Fibroblast of lung (primary cell): ENCODE measurements around the gene INPP4A. TPM values are rescaled to one million over a fixed set of nuclear protein-coding genes. Genes with fewer than 3 reads are reported as not detected.
"Not testable (repeated sequence)": the region's sequence is repeated elsewhere in the genome, so short reads cannot be mapped to it uniquely, and the experiment has no call there.

ENCODE experiments used
- DNase-seq, 2 donors: peaks; one replicate each; pipeline versions ENCODE4 v3.0.0 to v3.0.0-alpha.2; 2010; ENCODE audit warnings: low read depth in 2 of 2
- H2AFZ ChIP-seq: 2 replicates; pipeline ENCODE4 v1.5.1; 2012; ENCODE audit warnings: low read length, control low read depth, inconsistent platforms
- H3K27ac ChIP-seq: 2 replicates; pipeline ENCODE4 v1.5.1; 2011; ENCODE audit warnings: low read length, control low read depth; ENCODE audit not compliant: insufficient read depth
- H3K27me3 ChIP-seq: 2 replicates; pipeline ENCODE4 v1.5.1; 2011; ENCODE audit warnings: mild to moderate bottlenecking, low read length; ENCODE audit not compliant: control insufficient read depth, insufficient read depth
- H3K36me3 ChIP-seq: 2 replicates; pipeline ENCODE4 v1.5.1; 2011; ENCODE audit warnings: low read length; ENCODE audit not compliant: control insufficient read depth, insufficient read depth
- H3K4me1 ChIP-seq: 2 replicates; pipeline ENCODE4 v1.5.1; 2011; ENCODE audit warnings: low read length; ENCODE audit not compliant: control insufficient read depth, insufficient read depth; ENCODE audit errors: extremely low read depth
- H3K4me2 ChIP-seq: 2 replicates; pipeline ENCODE4 v1.5.1; 2011; ENCODE audit warnings: low read length, control low read depth; ENCODE audit not compliant: insufficient read depth; ENCODE audit errors: extremely low read depth
- H3K4me3 ChIP-seq, 4 experiments: fragments of 200-600 bp in 1 of 4; sonication (generic) in 1 of 4; replicated peaks in 1 of 4; 2 replicates each; pipeline ENCODE4 v1.5.1; 2011 to 2016; ENCODE audit warnings: low read length in 4 of 4, low read depth in 3 of 4, mild to moderate bottlenecking in 3 of 4, control low read depth in 2 of 4, inconsistent platforms in 1 of 4, mixed read lengths in 1 of 4; ENCODE audit not compliant: insufficient read depth in 1 of 4; ENCODE audit errors: control extremely low read depth in 1 of 4
- H3K79me2 ChIP-seq: 2 replicates; pipeline ENCODE4 v1.5.1; 2012; ENCODE audit warnings: mild to moderate bottlenecking, low read length, inconsistent platforms; ENCODE audit not compliant: control insufficient read depth, insufficient read depth
- H3K9ac ChIP-seq: 2 replicates; pipeline ENCODE4 v1.5.1; 2011; ENCODE audit warnings: mild to moderate bottlenecking, low read length, control low read depth; ENCODE audit not compliant: insufficient read depth
- H3K9me3 ChIP-seq: 2 replicates; pipeline ENCODE4 v1.5.1; 2012; ENCODE audit warnings: low read depth, low read length; ENCODE audit not compliant: control insufficient read depth, insufficient read depth
- H4K20me1 ChIP-seq: 2 replicates; pipeline ENCODE4 v1.5.1; 2011; ENCODE audit warnings: low read length; ENCODE audit not compliant: control insufficient read depth, insufficient read depth; ENCODE audit errors: extremely low read depth
- CTCF ChIP-seq, 2 donors: IDR thresholded peaks in 1 of 2; conservative IDR thresholded peaks in 1 of 2; 1 replicate in 1 of 2; 2 replicates in 1 of 2; pipeline ENCODE4 v1.5.1; 2011 to 2012; ENCODE audit warnings: low read length in 2 of 2, control low read depth in 1 of 2, inconsistent platforms in 1 of 2, low read depth in 1 of 2, mild to moderate bottlenecking in 1 of 2
- EZH2 ChIP-seq: IDR thresholded peaks from 2 replicates; pipeline ENCODE4 v1.5.1; 2012; ENCODE audit warnings: low read length, control low read depth, mild to moderate bottlenecking; ENCODE audit errors: missing control alignments
- polyA plus RNA-seq, 2 donors: library from polyadenylated mRNA; depleted of rRNA in 1 of 2; stranded (reverse) in 1 of 2; unstranded in 1 of 2; fragments of >200 nt; gene quantifications; 2 replicates each; pipeline ENCODE4 v1.2.1, GENCODE V29; 2011 to 2012; ENCODE audit warnings: missing spikeins in 1 of 2
- total RNA-seq: library from RNA; depleted of rRNA; stranded (reverse); fragments of >200 nt; gene quantifications from 2 replicates; pipeline ENCODE4 v1.2.1, GENCODE V29; 2014

Gene INPP4A
- total and polyA plus RNA-seq, 2 donors (not counting 1 experiment from before 2014, with no cell fraction given), result 10.2 to 26.1 TPM

GRCh38 chr2:98415719-98416248 is 28.9 kb upstream of the INPP4A start:
- H3K27ac ChIP-seq, H3K4me3 ChIP-seq, H4K20me1 ChIP-seq, H3K9ac ChIP-seq, H3K4me2 ChIP-seq, H3K79me2 ChIP-seq, H3K9me3 ChIP-seq, DNase-seq, H2AFZ ChIP-seq, H3K4me1 ChIP-seq, H3K36me3 ChIP-seq, H3K27me3 ChIP-seq: not testable (repeated sequence)

- H3K27ac ChIP-seq, result no peak overlapping the region
- no peak overlapping the region for H2AFZ ChIP-seq
- H3K27me3 ChIP-seq, result peaks cover 3% of the 10 kb centered on the region
- no peak overlapping the region for H3K4me2 ChIP-seq
- H3K4me1 ChIP-seq, result no peaks in the 10 kb centered on the region
- H3K79me2 ChIP-seq, result no peaks in the 10 kb centered on the region
- no peaks in the 10 kb centered on the region for H3K36me3 ChIP-seq
- no peaks in the 10 kb centered on the region for H4K20me1 ChIP-seq
- no peak for TF ChIP-seq CTCF (conservative IDR thresholded peaks at IDR 0.05 in 1 of 2, IDR thresholded peaks at IDR 0.05 in 1 of 2; ENCODE audit: low read depth in 1 of 2, low read length in 2 of 2)
- TF ChIP-seq EZH2, result no peak
- no peaks in the 10 kb centered on the region for H3K9me3 ChIP-seq
- DNase-seq, result no peak
- no peak overlapping the region for H3K9ac ChIP-seq
- no peak overlapping the region for H3K4me3 ChIP-seq
Measured at GRCh38 chr2:98416383-98417159, 28.1 kb upstream of the INPP4A start.

- H3K36me3 ChIP-seq, result no peaks in the 10 kb centered on the region
- H3K27ac ChIP-seq, result no peak overlapping the region
- H3K79me2 ChIP-seq, result no peaks in the 10 kb centered on the region
- H3K4me1 ChIP-seq, result no peaks in the 10 kb centered on the region
- H4K20me1 ChIP-seq, result no peaks in the 10 kb centered on the region
- peaks cover 3% of the 10 kb centered on the region for H3K27me3 ChIP-seq
- no peak overlapping the region for H3K4me2 ChIP-seq
- H3K9ac ChIP-seq, result no peak overlapping the region
- TF ChIP-seq EZH2, result no peak
- no peak for TF ChIP-seq CTCF (conservative IDR thresholded peaks at IDR 0.05 in 1 of 2, IDR thresholded peaks at IDR 0.05 in 1 of 2; ENCODE audit: low read depth in 1 of 2, low read length in 2 of 2)
- no peak for DNase-seq
- H3K9me3 ChIP-seq, result no peaks in the 10 kb centered on the region
- H3K4me3 ChIP-seq, result no peak overlapping the region
- no peak overlapping the region for H2AFZ ChIP-seq
Measured at GRCh38 chr2:98419544-98419943, 25.1 kb upstream of the INPP4A start.
